NCI-H128 (cell line): ENCODE data around the gene GMPPA.

ENCODE experiments used
- DNase-seq: peaks from one replicate; lab custom pipeline; 2025; ENCODE audit not compliant: unreplicated experiment; lab: John Stamatoyannopoulos, UW

GMPPA gene

DNA sequence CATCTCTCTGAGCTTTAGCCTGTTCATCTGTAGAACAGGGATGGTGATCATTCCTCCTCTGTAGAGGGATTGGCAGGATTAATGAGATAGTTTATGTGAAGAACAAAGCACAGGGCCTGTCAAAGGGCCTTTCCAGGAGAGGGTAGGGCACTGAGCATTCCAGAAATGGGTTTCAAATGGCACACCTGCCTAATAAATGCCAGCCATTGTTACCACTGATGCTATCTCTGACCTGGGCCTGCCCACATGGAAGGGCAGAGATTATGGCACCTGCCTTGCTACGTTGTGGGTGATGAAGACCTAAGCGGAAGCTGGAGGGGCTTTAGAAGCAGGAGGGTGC, 31.0 kb upstream of the GMPPA start:
- DNase-seq: no peak

DNA sequence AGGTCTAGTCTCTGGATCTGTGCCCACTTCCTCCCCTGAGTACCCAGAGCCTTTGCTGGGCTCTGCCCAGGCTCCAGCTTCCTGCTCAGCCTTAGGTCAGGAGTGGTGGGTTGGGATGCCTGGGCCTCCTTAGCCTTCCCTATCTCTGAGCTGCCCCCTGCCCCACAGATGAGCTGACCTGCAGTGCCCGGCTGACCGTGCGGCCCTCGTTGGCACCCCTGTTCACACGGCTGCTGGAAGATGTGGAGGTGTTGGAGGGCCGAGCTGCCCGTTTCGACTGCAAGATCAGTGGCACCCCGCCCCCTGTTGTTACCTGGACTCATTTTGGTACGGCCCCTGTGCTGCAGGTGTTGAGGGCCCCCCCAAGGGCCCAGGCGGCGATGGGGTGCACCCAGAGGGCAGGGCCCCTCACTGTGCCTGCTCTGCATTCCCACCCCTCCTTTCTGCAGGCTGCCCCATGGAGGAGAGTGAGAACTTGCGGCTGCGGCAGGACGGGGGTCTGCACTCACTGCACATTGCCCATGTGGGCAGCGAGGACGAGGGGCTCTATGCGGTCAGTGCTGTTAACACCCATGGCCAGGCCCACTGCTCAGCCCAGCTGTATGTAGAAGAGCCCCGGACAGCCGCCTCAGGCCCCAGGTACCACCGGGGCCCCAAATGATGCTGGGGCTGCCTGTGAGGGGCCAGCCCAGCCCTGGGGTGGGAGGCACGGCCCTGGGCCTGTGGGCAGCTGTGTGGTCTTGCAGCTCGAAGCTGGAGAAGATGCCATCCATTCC, 30.1 kb upstream of the GMPPA start:
- no peak for DNase-seq

DNA sequence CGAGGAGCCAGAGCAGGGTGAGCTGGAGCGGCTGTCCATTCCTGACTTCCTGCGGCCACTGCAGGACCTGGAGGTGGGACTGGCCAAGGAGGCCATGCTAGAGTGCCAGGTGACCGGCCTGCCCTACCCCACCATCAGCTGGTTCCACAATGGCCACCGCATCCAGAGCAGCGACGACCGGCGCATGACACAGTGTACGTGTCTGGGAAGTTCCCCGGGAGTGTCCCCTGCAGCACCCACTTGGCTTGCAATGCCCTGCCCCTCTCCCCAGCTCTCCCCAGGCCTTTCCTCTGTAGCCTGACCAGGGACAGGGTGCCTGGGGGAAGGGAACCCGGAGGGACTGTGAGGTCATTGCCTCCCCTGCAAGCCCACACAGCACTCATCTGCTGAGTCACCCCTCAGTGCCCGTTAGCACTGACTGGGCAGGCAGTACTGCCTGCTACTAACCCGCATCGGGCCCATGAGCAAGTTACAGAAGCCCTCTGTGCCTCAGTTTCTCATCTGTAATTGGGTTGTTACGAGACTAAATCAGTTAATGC, 29.4 kb upstream of the GMPPA start:
- DNase-seq: no peak

DNA sequence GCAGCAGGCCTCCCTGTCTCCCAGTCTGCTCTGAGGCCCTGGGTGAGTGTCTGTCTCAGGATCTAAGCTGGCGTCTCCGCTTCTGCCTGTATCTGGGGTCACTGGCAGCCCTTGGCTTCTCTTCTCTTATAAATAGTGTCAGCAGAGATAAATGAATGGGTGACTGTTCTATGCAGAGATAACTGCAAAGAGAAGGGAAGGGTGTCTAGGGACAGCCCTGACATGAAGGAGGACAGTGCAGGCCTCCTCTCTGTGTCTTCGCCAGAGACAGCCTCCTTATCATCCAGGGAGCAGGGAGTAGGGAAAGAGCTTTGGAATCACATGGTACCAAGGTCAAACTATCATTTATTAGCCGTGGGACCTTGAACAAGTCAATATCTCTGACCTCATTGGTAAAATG, 28.3 kb upstream of the GMPPA start:
- DNase-seq: no peak

DNA sequence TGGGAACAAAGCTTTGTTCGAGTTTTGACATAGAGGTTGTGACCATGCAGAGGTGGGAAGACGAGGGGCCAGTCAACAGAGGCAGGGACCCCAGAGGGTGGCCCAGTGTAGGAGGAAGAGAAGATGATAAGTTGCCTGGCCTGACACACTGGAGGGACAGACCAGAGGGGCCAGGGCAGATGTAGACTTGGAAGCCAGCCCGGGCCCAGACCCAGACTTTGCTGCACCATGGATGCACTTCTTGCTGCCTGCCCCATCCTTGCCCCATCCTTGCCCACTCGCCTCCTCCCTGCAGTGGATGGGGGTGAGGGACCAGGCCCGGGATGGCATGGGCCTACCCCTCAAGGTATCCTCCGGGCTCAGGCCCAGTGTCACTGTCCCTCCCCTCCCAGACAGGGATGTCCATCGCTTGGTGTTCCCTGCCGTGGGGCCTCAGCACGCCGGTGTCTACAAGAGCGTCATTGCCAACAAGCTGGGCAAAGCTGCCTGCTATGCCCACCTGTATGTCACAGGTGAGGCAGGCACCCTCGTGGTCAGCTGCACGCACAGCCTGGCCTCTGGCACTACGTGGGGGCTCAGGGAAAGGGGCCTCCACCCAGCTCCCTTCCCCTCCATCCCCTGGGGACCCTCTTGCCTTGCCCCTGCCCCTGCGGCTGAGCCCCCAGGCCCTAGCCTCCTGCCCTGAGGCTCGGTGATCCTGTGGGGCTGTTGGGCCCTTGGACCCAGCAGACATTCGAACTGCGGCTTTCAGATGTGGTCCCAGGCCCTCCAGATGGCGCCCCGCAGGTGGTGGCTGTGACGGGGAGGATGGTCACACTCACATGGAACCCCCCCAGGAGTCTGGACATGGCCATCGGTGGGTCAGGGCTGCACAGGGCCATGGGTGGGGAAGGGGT, 27.0 kb upstream of the GMPPA start:
- no peak for DNase-seq

DNA sequence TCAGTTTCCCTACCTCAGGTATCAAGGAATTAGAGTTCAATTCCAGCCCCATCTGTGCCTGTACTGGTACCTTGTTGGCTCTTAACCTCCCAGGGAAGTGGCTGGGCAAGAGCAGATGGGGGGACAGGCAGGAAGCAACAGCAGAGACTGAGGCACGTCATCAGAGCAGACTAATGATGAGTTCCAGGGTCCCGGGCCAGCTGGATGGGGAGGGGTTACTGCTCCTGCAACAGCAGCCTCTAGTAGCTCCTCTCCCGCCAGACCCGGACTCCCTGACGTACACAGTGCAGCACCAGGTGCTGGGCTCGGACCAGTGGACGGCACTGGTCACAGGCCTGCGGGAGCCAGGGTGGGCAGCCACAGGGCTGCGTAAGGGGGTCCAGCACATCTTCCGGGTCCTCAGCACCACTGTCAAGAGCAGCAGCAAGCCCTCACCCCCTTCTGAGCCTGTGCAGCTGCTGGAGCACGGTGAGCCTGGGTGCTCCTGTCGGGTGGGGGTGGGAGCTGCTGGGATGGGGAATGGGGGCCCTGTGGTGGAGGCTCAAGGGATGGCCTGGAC, 26.0 kb upstream of the GMPPA start:
- DNase-seq: no peak

DNA sequence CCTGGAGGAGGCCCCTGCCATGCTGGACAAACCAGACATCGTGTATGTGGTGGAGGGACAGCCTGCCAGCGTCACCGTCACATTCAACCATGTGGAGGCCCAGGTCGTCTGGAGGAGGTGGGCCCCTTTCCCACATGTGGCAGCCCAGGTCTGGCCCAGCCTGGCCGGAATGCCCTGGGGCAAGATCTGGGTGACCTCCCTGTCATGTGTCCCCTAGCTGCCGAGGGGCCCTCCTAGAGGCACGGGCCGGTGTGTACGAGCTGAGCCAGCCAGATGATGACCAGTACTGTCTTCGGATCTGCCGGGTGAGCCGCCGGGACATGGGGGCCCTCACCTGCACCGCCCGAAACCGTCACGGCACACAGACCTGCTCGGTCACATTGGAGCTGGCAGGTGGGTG, 25.2 kb upstream of the GMPPA start:
- DNase-seq: no peak

DNA sequence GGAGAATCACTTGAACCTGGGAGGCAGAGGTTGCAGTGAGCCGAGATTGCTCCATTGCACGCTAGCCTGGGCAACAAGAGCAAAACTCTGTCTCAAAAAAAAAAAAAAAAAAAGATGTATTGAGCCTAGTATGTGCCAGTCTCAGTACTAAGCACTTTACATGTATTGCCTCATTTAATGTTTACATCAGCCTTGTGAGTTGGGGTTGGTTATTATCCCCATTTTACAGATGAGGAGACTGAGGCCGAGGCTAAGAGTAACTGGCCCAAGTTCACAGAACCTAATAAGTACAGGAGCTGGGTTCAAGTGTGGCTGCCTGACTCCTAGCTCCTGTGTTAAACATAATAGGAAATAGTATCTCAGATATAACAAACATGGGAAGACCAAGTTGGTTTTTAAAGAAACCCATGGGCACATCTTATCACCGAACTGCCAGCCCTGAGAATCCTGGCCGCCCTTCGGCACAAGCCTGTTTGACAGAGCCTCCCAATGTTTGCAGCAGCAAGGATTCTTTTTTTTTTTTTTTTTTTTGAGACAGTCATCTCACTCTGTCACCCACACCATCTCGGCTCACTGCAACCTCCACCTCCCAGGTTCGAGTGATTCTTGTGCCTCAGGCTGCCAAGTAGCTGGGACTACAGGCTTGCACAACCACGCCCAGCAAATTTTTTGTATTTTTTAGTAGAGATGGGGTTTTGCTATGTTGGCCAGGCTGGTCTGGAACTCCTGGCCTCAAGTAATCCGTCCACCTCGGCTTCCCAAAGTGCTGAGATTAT, 24.2 kb upstream of the GMPPA start:
- DNase-seq: no peak

DNA sequence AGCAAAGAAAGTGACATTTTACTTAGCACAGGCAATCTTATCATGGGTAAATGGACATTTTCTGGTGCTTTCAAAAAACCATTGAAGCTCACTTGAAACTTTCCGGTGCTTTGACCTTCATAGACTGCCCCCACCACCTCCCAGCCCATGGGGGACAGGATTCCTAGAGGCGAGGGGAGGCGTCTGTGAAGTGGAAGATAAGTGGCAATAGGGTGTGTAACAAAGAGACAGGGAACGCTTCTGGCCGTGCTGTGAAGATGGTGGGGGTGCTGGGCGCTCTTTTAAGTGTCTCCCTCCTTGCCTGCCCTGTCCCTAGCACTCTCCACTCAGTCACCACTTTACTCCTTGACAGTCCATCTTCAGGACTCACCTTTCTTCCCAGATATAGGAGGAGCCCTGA, 23.4 kb upstream of the GMPPA start:
- no peak for DNase-seq

DNA sequence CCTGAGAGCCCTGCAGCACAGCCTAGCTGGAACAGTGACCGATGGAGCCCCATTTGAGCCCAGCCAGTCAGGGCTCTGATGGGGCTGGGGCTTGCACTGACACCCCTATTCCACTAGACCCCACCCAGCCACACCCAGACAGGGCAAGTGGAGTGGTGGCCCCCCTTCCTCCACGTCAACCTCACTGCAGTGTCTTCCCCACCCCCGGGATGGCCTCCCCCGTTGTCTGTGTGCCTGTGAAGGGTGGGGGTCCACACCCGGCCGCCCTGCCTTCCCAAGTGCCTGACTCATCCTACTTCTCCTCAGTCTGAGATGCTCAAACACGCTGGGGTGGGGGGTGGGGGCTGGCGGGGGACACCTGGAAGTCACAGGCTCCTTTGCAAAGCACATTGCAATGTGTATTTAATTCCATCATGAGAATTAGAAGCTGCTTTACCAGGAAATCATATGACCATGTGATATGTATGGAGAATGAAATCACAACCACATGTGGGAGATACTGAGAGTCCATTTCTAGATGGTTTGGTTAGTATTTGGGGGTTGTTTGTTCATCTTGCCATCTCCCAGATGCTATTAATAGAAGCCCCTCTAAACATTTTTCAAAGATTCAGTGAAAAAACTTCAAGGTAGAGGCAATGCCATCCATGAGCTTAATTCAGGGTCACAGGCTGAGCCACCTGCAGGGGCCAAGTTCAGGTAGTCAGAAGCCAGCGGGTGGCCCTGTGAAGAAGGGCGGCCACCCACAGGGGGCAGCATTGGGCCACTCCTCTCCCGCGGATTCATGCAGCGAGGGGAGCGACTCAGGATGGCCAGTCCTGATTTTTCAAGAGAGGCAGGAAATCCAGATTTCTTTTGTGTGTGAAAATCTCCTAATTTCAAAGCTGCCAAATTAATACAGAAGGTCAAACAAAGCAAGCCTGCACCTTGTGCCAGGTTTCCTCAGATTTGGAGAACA, 22.7 kb upstream of the GMPPA start:
- no peak for DNase-seq

DNA sequence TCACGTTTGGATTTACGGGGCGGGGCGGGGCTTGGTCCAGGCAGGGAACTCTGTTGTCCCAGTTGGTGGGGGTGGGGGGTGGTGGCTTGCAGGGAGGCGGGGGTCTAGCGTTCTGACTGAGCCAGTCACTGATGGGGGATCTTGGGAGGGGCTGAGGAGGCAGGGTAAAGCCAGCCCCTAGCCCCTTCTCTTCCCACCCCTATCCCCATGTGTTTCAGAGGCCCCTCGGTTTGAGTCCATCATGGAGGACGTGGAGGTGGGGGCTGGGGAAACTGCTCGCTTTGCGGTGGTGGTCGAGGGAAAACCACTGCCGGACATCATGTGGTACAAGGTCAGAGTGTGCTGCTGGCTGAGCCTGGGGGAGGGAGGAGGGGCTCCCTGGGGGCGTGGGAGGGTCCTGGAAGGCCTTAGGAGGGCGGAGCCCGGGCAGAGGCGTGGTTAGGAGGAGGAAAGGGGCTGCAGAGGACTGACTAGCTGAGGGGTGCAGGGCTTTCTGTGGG, 22.0 kb upstream of the GMPPA start:
- no peak for DNase-seq

DNA sequence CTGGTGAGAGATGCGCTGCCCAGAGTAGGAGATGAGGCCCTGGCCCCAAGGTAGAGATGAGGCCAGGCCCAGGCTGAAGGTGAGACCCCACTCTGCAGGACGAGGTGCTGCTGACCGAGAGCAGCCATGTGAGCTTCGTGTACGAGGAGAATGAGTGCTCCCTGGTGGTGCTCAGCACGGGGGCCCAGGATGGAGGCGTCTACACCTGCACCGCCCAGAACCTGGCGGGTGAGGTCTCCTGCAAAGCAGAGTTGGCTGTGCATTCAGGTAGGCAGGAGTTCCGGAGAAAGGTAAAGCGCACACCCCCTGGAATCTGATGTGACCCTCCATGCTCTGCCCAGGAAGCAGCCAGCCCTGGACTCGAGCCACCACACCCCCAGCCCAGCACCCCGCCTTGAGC, 21.5 kb upstream of the GMPPA start:
- no peak for DNase-seq

DNA sequence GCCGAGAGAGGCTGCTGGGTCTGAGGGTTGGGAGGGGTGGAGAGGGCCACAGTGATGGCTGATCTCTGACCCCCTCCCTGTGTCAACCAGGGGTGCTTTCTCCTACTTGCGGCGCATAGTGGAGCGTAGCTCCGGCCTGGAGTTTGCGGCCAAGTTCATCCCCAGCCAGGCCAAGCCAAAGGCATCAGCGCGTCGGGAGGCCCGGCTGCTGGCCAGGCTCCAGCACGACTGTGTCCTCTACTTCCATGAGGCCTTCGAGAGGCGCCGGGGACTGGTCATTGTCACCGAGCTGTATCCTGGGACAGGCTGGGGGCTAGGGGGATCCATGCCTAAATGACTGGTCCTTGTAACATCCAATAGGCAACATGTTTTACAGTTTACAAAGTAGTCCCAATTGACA, 20.9 kb upstream of the GMPPA start:
- no peak for DNase-seq

DNA sequence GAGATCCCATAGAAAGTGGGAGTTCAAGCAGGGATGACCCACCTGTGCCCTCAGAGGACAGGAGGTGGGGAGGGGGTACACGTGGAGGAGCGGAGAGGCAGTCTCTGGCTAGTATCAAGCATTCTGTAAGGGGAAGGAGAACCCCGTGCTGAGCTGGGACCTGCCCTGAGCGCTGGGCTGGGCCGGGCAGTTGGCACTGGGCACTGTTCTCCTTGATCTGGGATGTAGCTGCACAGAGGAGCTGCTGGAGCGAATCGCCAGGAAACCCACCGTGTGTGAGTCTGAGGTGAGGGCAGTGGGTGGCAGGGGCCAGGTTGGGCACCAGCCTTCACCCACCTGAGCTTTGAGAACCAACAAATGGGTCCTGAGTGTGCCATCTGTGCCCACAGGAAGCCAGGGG, 19.8 kb upstream of the GMPPA start:
- no peak for DNase-seq

DNA sequence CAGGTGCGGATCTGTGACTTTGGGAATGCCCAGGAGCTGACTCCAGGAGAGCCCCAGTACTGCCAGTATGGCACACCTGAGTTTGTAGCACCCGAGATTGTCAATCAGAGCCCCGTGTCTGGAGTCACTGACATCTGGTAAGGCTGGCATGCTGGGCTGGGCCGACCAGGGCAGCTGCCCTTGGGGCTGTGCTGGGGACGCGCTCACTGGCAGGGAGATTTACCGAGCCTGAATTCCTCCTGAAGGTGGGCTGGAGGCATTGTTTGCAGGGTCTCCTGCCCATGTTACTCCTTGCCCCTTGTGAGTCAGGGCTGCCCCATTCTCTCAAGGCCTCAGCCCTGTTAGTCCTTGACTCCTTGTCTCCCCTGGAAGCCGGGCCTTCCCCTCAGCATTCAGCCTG, 18.7 kb upstream of the GMPPA start:
- DNase-seq: no peak

DNA sequence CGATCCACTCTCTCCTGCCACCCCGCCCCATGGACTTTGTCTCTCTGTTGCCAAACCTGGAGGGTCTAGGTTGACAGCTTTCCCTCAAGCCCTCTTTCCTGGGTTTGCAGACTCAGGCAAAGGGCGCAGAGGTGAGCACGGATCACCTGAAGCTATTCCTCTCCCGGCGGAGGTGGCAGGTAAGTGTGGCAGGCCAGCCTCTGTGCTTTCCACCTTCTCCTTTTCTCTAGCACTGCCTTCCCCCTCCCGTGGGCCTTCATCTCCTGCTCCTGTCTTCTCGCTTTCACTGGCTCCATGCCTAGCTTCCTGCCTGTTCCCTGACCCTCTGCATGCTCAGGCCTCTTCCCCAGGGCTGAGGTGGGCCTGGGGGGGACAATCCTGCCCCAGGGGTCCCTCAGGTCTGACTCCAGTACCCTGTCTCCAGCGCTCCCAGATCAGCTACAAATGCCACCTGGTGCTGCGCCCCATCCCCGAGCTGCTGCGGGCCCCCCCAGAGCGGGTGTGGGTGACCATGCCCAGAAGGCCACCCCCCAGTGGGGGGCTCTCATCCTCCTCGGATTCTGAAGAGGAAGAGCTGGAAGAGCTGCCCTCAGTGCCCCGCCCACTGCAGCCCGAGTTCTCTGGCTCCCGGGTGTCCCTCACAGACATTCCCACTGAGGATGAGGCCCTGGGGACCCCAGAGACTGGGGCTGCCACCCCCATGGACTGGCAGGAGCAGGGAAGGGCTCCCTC, 15.9 kb upstream of the GMPPA start:
- no peak for DNase-seq

DNA sequence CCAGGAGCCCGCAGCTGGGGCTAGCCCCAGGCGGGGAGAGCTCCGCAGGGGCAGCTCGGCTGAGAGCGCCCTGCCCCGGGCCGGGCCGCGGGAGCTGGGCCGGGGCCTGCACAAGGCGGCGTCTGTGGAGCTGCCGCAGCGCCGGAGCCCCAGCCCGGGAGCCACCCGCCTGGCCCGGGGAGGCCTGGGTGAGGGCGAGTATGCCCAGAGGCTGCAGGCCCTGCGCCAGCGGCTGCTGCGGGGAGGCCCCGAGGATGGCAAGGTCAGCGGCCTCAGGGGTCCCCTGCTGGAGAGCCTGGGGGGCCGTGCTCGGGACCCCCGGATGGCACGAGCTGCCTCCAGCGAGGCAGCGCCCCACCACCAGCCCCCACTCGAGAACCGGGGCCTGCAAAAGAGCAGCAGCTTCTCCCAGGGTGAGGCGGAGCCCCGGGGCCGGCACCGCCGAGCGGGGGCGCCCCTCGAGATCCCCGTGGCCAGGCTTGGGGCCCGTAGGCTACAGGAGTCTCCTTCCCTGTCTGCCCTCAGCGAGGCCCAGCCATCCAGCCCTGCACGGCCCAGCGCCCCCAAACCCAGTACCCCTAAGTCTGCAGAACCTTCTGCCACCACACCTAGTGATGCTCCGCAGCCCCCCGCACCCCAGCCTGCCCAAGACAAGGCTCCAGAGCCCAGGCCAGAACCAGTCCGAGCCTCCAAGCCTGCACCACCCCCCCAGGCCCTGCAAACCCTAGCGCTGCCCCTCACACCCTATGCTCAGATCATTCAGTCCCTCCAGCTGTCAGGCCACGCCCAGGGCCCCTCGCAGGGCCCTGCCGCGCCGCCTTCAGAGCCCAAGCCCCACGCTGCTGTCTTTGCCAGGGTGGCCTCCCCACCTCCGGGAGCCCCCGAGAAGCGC, 15.0 kb upstream of the GMPPA start:
- DNase-seq: no peak
